Testis (tissue), 3 donors: ENCODE results near the gene CDH23. TPM values are rescaled to one million over a fixed set of nuclear protein-coding genes. Genes with fewer than 3 reads are reported as not detected.

Experiments used
- DNase-seq: peaks from one replicate; pipeline ENCODE4 v3.0.0-alpha.2; 2019
- H3K27ac ChIP-seq, 2 donors: fragments of 200-600 bp; sonication (generic); one replicate each; pipeline ENCODE4 v1.5.1; 2019
- H3K27me3 ChIP-seq: fragments of 200-600 bp; sonication (generic); one replicate; pipeline ENCODE4 v1.5.1; 2019
- H3K36me3 ChIP-seq: fragments of 200-600 bp; sonication (generic); one replicate; pipeline ENCODE4 v1.5.1; 2017; ENCODE audit warnings: low read depth; ENCODE audit errors: missing control alignments
- H3K4me1 ChIP-seq: fragments of 200-600 bp; sonication (generic); one replicate; pipeline ENCODE4 v1.5.1; 2019
- H3K4me3 ChIP-seq, 2 donors: fragments of 200-600 bp; sonication (generic); one replicate each; pipeline ENCODE4 v1.5.1; 2017 to 2019
- H3K9me3 ChIP-seq: fragments of 200-600 bp; sonication (generic); one replicate; pipeline ENCODE4 v1.5.1; 2017
- POLR2A ChIP-seq: fragments of 450-650 bp; IDR thresholded peaks from one replicate; pipeline ENCODE4 v1.6.1; 2017; ENCODE audit warnings: antibody characterized with exemption, mild to moderate bottlenecking, moderate library complexity
- WGBS, 2 donors: methylation state at CpG; one replicate each; pipeline ENCODE4 v1.1.5; 2018; 5-methylcytosine and 5-hydroxymethylcytosine counted together
- intact Hi-C: fragments of 100-400 bp; cut with DNase I; formaldehyde crosslinking; loops from one replicate; pipeline ENCODE4 v1.15.1; 2023; ENCODE audit warnings: low total_unique reads
- polyA plus RNA-seq: library from polyadenylated mRNA; stranded (reverse); fragments of 350-450 nt; fragmentation: Illumina TruSeq; extraction: RNeasy Lipid Tissue Mini Kit (QIAGEN cat#74804); gene quantifications from one replicate; pipeline ENCODE4 v1.2.3, GENCODE V29; 2014; ENCODE audit warnings: low read depth, low replicate concordance; ENCODE audit not compliant: insufficient read depth
- total RNA-seq, 2 donors: library from RNA; depleted of rRNA; stranded (reverse); fragments of >200 nt; gene quantifications; one replicate each; pipeline ENCODE4 v1.2.3, GENCODE V29; 2016
- TF ChIP-seq, protein P1 (sequence below), 3 experiments: fragments of 450-650 bp in 2 of 3; fragments of 200-600 bp in 1 of 3; sonication (generic) in 1 of 3; IDR thresholded peaks; one replicate each; pipeline ENCODE4 v1.5.1; 2016 to 2019; ENCODE audit warnings: antibody characterized with exemption in 3 of 3, mild to moderate bottlenecking in 2 of 3, moderate library complexity in 1 of 3

CDH23 gene
- total and polyA plus RNA-seq, 3 donors from 2014 or later, result 29.8 to 125 (median 81.7) TPM

DNA sequence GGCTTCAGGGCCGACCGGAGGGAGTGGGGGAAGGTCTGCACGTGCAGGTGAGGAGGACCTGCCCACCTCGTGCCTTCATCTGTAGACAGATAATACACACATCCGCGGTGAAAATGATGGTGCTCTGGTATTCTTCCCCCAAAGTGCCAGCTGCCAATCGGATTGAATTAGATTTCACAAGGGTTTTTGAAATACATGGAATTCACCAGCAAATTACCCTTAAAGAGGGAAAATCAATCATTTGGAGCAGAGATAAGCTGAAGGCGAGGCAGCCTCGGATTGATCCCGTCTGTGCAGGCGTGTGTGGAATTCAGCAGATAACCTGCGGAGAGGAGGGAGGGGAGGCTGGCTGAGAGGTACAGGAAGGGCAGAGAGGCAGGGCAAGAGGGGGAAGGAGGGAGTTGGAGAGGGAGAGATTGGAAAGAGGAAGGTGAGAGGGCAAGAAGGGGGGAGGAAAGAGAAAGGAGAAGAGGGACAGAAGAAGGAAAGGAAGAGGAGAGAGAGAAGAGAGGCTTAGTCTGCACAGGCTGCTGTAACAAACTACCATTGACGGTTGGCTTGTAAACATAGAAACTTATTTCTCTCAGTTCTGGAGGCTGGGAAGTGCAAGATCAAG is 238.6 kb downstream of the CDH23 start:
- Histone ChIP-seq H3K4me3 (no peak overlapping the region), H3K4me1 (peaks cover 4% of the 10 kb centered on the region), H3K27ac (no peak overlapping the region), H3K27me3 (no peaks in the 10 kb centered on the region), H3K9me3 (no peaks in the 10 kb centered on the region), H3K36me3 (no peaks in the 10 kb centered on the region)
- TF ChIP-seq, protein P1, sequence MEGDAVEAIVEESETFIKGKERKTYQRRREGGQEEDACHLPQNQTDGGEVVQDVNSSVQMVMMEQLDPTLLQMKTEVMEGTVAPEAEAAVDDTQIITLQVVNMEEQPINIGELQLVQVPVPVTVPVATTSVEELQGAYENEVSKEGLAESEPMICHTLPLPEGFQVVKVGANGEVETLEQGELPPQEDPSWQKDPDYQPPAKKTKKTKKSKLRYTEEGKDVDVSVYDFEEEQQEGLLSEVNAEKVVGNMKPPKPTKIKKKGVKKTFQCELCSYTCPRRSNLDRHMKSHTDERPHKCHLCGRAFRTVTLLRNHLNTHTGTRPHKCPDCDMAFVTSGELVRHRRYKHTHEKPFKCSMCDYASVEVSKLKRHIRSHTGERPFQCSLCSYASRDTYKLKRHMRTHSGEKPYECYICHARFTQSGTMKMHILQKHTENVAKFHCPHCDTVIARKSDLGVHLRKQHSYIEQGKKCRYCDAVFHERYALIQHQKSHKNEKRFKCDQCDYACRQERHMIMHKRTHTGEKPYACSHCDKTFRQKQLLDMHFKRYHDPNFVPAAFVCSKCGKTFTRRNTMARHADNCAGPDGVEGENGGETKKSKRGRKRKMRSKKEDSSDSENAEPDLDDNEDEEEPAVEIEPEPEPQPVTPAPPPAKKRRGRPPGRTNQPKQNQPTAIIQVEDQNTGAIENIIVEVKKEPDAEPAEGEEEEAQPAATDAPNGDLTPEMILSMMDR (IDR thresholded peaks at IDR 0.05), result no peak
- no peak for TF ChIP-seq POLR2A
- 76 to 78% methylated on average over 13 of the region's 13 CpGs for WGBS, 2 donors
- intact Hi-C loops, result no loop called here
- DNase-seq, result no peak

DNA sequence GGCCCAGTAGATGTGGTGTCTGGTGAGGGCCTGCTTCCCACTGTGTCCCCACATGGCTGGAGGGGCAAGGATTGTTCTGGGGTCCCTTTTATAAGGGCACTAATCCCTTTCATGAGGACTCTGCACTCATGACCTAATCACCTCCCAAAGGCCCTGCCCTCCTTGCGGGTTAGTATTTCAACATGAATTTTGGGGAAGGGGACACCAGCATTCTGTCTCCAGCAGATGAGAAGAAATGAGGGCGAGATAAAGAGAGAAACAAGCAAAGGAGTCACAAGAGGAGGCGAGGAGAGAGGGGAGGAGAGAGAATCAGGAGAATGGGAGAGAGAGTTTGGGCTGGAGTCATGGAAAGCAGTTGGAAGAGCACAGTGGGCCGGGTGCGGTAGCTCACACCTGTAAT is 239.1 kb downstream of the CDH23 start:
- intact Hi-C loops, result no loop called here
- Histone ChIP-seq H3K36me3 (no peaks in the 10 kb centered on the region), H3K27me3 (no peaks in the 10 kb centered on the region), H3K4me1 (peaks cover 4% of the 10 kb centered on the region), H3K27ac (no peak overlapping the region), H3K4me3 (no peak overlapping the region), H3K9me3 (no peaks in the 10 kb centered on the region)
- DNase-seq, result no peak
- TF ChIP-seq, protein P1 (IDR thresholded peaks at IDR 0.05), result no peak
- 89 to 94% methylated on average over 5 of the region's 5 CpGs for WGBS, 2 donors

DNA sequence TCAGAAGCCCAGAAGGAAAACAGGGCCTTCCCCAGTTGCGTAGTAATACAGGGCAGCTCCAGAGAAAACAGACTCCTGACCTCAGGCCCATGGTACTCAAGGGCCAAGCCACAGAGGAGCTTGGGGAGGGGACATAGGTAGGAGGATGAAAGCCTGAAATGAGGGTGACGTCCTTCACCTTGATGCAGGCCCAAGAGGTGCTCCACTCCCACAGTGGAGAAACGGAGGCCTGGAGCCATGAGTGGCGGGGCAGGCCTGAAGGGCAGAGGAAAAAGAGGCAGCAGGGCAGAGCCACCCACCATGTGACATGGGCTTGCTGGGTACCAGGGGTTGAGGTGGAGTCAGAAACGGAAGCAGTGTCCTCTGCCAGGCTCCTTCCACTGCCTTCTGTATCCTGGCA is 239.9 kb downstream of the CDH23 start:
- intact Hi-C loops, result no loop called here
- no peak overlapping the region for H3K4me3 ChIP-seq
- peaks cover 2% of the 10 kb centered on the region for H3K4me1 ChIP-seq
- no peak for TF ChIP-seq POLR2A
- TF ChIP-seq, protein P1 (IDR thresholded peaks at IDR 0.05), result no peak
- no peak for DNase-seq
- WGBS, 2 donors, result 89 to 97% methylated on average over 5 of the region's 5 CpGs
- no peak overlapping the region for H3K27ac ChIP-seq
- H3K36me3 ChIP-seq, result no peaks in the 10 kb centered on the region
- no peaks in the 10 kb centered on the region for H3K9me3 ChIP-seq
- no peaks in the 10 kb centered on the region for H3K27me3 ChIP-seq

DNA sequence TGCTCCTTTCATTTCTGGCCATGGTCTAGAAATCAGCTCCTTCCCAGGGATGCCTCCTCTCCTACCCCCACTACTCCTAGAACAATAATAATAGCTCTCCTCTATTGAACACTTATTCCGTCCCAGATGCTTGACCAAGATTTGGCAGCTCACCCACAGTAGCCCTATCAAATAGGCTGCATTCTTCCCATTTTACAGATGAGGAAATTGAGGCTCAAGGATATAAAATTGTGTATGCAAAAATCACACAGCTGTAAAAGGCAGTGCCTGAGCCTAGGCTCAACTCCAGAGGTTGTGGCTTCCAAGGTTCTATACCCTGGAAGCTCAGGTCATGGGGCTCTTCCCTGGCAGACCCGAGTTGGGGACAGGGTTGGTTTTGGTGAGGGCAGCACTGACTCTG is 240.6 kb downstream of the CDH23 start:
- intact Hi-C loops, result no loop called here
- no peak for DNase-seq
- Histone ChIP-seq H3K27ac (no peak overlapping the region), H3K4me1 (no peaks in the 10 kb centered on the region), H3K9me3 (no peaks in the 10 kb centered on the region), H3K4me3 (no peak overlapping the region), H3K27me3 (no peaks in the 10 kb centered on the region), H3K36me3 (no peaks in the 10 kb centered on the region)
- no peak for TF ChIP-seq POLR2A
- TF ChIP-seq, protein P1 (IDR thresholded peaks at IDR 0.05), result no peak
- whole genome bisulfite sequencing, 2 donors, result 92 to 100% methylated on average over 2 of the region's 2 CpGs

DNA sequence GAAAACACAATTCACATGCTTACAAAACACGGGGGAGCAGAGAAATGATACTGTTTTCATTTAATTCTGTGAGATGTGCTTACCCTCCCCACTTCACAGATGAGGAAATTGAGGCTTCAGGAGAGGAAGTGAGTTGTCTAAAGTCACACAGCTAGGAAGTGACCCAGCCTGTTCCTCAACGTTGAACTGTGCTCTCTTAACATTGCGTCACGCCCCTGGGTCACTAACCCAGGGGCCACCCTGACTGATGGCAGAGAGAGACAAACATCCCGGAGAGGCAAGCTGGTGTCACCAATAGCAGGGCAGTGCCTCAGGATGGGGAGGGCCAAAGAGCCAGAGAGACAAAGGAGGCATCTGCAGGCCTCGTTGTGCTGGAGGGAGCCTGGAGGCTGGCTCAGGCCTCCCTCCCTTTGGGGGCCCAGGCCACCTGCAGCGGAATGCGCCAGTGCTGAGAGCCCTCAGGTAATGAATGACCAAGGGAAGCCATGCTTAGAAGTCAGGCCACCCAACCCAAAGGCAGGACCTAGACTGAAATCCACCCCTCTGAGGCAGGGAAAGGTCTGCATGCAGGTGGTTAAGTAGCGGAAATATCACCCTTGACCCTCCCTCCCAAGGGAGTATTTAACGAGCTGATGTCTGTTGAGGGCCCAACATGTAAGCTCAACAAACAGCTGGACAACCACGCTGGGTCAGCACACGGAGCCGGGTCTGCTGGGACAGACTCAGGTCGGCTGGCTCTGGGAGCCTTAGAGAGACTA is 241.5 kb downstream of the CDH23 start:
- TF ChIP-seq POLR2A, result no peak
- TF ChIP-seq, protein P1 (IDR thresholded peaks at IDR 0.05), result no peak
- H3K4me1 ChIP-seq, result no peaks in the 10 kb centered on the region
- H3K9me3 ChIP-seq, result no peaks in the 10 kb centered on the region
- no peak for DNase-seq
- H3K36me3 ChIP-seq, result no peaks in the 10 kb centered on the region
- intact Hi-C loops, result no loop called here
- no peaks in the 10 kb centered on the region for H3K27me3 ChIP-seq
- H3K27ac ChIP-seq, result no peak overlapping the region
- H3K4me3 ChIP-seq, result no peak overlapping the region
- WGBS, 2 donors, result 72 to 84% methylated on average over 11 to 14 of the region's 14 CpGs
